GM12864 (cell line): ENCODE data around the gene CRTAC1.

Experiments used
- DNase-seq: peaks from one replicate; pipeline ENCODE4 v3.0.0-alpha.2; 2011; ENCODE audit warnings: low read depth
- H3K4me3 ChIP-seq: 2 replicates; pipeline ENCODE4 v1.5.1; 2011; ENCODE audit warnings: mild to moderate bottlenecking, low read depth, low read length, control low read depth
- CTCF ChIP-seq: IDR thresholded peaks from 2 replicates; pipeline ENCODE4 v1.5.1; 2011; ENCODE audit warnings: low read depth, mild to moderate bottlenecking, moderate library complexity, low read length, control low read depth, inconsistent platforms; ENCODE audit errors: missing control alignments

Gene CRTAC1

GRCh38 chr10:97896756-97897358, 133.6 kb downstream of the CRTAC1 start:
- H3K4me3 ChIP-seq: no peak overlapping the region
- no peak for DNase-seq
- no peak for TF ChIP-seq CTCF

- no peak for DNase-seq
- no peak overlapping the region for H3K4me3 ChIP-seq
- no peak for TF ChIP-seq CTCF
Measured at GRCh38 chr10:97895915-97896314, 134.5 kb downstream of the CRTAC1 start.

- no peak overlapping the region for H3K4me3 ChIP-seq
- no peak for DNase-seq
- TF ChIP-seq CTCF: no peak
Measured at GRCh38 chr10:97895084-97895483, 135.3 kb downstream of the CRTAC1 start.

GRCh38 chr10:97894092-97894491, 136.3 kb downstream of the CRTAC1 start:
- DNase-seq: no peak
- H3K4me3 ChIP-seq: no peak overlapping the region
- no peak for TF ChIP-seq CTCF

GRCh38 chr10:97892939-97893338, 137.5 kb downstream of the CRTAC1 start:
- no peak for DNase-seq
- TF ChIP-seq CTCF: no peak
- no peak overlapping the region for H3K4me3 ChIP-seq

- TF ChIP-seq CTCF: no peak
- DNase-seq: no peak
Measured at GRCh38 chr10:97892506-97892905, 137.9 kb downstream of the CRTAC1 start.

GRCh38 chr10:97891497-97892167, 138.8 kb downstream of the CRTAC1 start:
- no peak for DNase-seq
- H3K4me3 ChIP-seq: no peak overlapping the region
- TF ChIP-seq CTCF: no peak

More at GRCh38 chr10:97892506-97892905, 137.9 kb downstream of the CRTAC1 start:
- H3K4me3 ChIP-seq: no peak overlapping the region
